Ecto neural progenitor cell (in vitro differentiated cells): ENCODE results near the gene ZSCAN21.
A peak's percentile ranks its signal among the peaks of the same experiment; 100 is the strongest.
"Not testable (repeated sequence)": the region's sequence is repeated elsewhere in the genome, so short reads cannot be mapped to it uniquely, and the experiment has no call there.

Experiments
- DNase-seq: peaks from one replicate; pipeline ENCODE4 v3.0.0-alpha.2; 2018; ENCODE audit warnings: low spot score

ZSCAN21 gene

GRCh38 chr7:100049441-100050291 is at the start of gene ZSCAN21:
ZSCAN21 (plus strand) TSS chr7:100049774; CDS start chr7:100057007, 7,233 bp downstream.
- peak; percentile 91 for DNase-seq

- no peak for DNase-seq
Measured at GRCh38 chr7:100000239-100000638, 49.3 kb upstream of the ZSCAN21 start.

GRCh38 chr7:100003711-100004661 is 45.6 kb upstream of the ZSCAN21 start:
- no peak for DNase-seq

DNA sequence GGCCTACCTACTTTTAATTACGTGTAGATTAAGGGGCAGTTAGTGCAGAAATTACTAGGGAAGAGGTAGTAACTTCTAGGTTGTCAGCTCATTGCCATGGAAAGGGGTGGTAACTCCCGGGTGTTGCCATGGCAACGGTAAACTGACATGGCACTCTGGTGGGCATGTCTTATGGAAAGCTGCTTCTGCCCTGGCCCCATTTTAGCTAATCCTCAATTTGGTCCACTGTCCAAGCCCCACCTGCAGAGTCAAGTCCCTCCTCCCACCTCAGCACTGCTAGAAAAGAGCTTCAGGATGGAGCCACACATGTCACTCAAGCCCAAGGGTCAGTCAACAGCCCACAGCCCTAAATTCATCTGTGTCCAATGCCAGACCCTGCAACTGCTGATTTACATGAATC is 41.7 kb upstream of the ZSCAN21 start:
- no peak for DNase-seq

GRCh38 chr7:100008525-100008924 is 41.0 kb upstream of the ZSCAN21 start:
- no peak for DNase-seq

GRCh38 chr7:100009952-100010351 is 39.6 kb upstream of the ZSCAN21 start:
- DNase-seq = not testable (repeated sequence)

DNA sequence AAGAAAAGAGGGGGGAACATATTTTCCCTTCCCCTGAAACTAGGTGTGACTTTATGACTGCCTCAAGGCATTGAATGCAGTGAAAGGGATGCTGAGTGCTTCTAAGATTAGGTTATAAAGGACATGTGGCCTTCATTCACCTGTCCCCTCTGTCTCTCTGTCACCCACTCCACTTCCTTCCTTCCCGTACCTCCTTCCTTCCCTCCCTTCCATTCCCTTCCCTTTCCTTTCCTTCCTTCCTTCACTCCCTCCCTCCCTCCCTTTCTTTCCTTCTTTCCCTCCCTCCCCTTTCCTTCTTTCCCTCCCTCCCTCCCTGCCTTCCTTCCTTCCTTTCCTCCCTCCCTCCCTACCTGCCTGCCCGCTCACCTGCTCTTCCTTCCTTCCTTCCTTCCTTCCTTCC is 38.7 kb upstream of the ZSCAN21 start:
- no peak for DNase-seq

GRCh38 chr7:100011516-100011915 is 38.1 kb upstream of the ZSCAN21 start:
- DNase-seq = no peak

DNA sequence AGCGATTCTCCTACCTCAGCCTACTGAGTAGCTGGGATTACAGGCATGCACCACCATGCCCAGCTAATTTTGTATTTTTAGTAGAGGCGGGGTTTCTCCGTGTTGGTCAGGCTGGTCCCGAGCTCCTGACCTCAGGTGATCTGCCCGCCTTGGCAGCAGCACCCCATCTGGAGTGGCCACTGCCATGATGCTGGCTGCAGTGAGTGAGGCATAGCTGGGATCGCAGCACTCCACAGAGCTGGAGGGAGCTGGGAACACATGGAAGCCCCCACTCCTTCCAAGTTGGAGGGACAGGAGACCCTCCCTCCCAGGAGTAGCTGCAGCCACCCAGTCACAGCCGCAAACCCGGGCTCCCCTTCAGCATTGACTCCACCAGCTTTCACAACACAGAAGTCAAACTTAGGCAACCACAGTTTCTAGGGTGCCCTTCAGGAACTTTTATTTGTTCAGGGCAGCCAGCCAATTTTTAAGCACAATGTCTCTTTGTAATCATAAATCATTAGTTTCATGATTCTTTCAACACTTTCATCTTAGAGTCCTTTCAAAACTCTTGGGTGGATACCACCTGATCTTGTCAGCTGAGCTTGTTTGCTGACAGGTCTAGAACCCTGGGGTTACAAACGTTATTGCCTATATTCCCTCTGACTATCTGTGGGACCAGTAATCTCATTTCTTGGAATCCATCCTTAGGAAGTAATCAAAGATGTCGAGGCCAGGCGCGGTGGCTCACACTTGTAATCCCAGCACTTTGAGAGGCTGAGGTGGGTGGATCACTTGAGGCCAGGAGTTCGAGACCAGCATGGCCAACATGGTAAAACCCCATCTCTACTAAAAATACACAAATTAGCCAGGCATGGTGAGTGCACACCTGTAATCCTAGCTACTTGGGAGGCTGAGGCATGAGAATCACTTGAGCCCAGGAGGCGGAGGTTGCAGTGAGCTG is 36.9 kb upstream of the ZSCAN21 start:
- DNase-seq = not testable (repeated sequence)

DNA sequence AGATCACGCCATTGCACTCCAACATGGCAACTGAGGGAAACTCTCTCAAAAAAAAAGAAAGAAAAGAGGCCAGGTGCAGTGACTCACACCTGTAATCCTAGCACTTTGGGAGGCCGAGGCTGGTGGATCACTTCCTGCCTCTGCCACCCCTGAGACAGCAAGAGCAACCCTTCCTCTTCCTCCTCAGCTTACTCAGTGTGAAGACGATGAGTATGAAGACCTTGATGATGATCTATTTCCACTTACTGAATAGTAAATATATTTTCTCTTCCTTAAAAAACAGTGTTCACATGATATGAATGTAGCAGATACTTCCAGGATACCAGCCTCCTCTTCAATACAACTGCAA is 36.3 kb upstream of the ZSCAN21 start:
- no peak for DNase-seq

- DNase-seq = peak; percentile 89
Measured at GRCh38 chr7:100015232-100016214, 34.1 kb upstream of the ZSCAN21 start, which contains the start of gene ZKSCAN1. ZKSCAN1 (plus strand) TSS chr7:100015596; CDS start chr7:100023507, 7,911 bp downstream.

- DNase-seq = no peak
Measured at GRCh38 chr7:100016215-100016901, 33.2 kb upstream of the ZSCAN21 start.

GRCh38 chr7:100017300-100017699 is 32.3 kb upstream of the ZSCAN21 start:
- DNase-seq = no peak

GRCh38 chr7:100017875-100018274 is 31.7 kb upstream of the ZSCAN21 start:
- DNase-seq = no peak

DNA sequence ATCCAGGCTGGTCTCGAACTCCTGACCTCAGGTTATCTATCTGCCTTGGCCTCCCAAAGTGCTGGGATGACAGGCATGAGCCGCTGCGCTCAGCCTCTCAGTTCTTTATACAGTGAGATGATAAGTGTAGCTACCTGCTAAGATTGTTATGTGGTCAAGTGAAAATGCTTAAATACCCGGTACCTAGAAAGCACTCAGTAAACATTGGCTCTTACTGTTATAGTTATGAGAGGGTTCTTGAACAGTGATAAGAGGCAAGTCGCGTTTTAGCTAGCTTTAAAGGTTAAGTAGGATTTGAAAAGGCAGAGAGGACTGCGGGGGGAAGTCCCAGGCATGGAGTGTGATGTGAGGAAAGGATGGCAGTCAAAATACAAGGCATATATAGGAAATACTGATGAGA is 29.7 kb upstream of the ZSCAN21 start:
- DNase-seq = no peak

GRCh38 chr7:100021297-100021696 is 28.3 kb upstream of the ZSCAN21 start:
- no peak for DNase-seq

DNA sequence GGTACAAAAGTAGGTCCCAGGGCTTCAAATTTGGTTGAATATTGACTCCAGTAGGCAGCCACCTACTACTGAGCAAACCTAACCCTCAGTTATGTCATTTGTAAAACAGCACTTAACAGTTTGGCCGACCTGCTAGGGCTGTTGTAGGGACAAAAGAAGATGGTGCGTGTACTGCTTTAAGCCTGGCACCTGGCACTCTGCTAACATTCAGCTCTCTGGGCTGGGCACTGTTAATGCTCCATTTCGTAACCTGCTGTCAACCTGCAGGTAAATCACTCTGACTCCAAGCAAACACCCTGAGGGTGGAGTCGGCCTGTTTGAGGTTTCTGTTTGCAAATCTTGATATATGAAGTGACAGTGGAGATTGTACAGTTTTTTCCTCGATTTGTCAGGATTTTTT is 27.0 kb upstream of the ZSCAN21 start:
- DNase-seq = no peak

DNA sequence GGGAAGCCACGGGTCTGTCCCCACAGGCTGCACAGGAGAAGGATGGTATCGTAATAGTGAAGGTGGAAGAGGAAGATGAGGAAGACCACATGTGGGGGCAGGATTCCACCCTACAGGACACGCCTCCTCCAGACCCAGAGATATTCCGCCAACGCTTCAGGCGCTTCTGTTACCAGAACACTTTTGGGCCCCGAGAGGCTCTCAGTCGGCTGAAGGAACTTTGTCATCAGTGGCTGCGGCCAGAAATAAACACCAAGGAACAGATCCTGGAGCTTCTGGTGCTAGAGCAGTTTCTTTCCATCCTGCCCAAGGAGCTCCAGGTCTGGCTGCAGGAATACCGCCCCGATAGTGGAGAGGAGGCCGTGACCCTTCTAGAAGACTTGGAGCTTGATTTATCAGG is 26.0 kb upstream of the ZSCAN21 start:
- no peak for DNase-seq

- DNase-seq = no peak
Measured at GRCh38 chr7:100024020-100024619, 25.5 kb upstream of the ZSCAN21 start.
